ENCODE data around the gene DIP2C.
A peak's percentile ranks its signal among the peaks of the same experiment; 100 is the strongest.

DIP2C gene

GRCh38 chr10:728603-729002 is 39.1 kb upstream of the DIP2C start:
- no peak for DNase-seq
- no peak overlapping the region for H2AK5ac ChIP-seq (ENCODE audit: low read length)
- H3K9me3 ChIP-seq (ENCODE audit: insufficient read depth, low read depth, low read length) = peaks cover 6% of the 10 kb centered on the region
- no peak overlapping the region for H3K4ac ChIP-seq (ENCODE audit: low read depth, low read length)
- no peak overlapping the region for H4K8ac ChIP-seq (ENCODE audit: low read depth, low read length)
- no peaks in the 10 kb centered on the region for H3K4me1 ChIP-seq (ENCODE audit: control insufficient read depth in 1 of 2, insufficient read depth in 2 of 2, low read length in 2 of 2)
- H3K79me1 ChIP-seq (ENCODE audit: low read length) = no peaks in the 10 kb centered on the region
- WGBS (ENCODE audit: extremely low coverage, insufficient coverage, insufficient read length) = no CpG with 5 or more reads among the region's 8 CpGs
- no peaks in the 10 kb centered on the region for H3K36me3 ChIP-seq (ENCODE audit: control insufficient read depth in 1 of 2, insufficient read depth in 2 of 2, low read length in 2 of 2)
- no peak overlapping the region for H3K9ac ChIP-seq (ENCODE audit: low read length)
- no peak overlapping the region for H4K91ac ChIP-seq (ENCODE audit: low read depth, low read length)
- H2BK120ac ChIP-seq (ENCODE audit: insufficient read depth, low read length, poor library complexity) = no peak overlapping the region
- no peak overlapping the region for H4K12ac ChIP-seq (ENCODE audit: low read depth, low read length)
- H2BK5ac ChIP-seq (ENCODE audit: low read depth, low read length, poor library complexity) = no peak overlapping the region
- H3K79me2 ChIP-seq (ENCODE audit: control insufficient read depth, insufficient read depth, low read length, poor library complexity) = no peaks in the 10 kb centered on the region
- no peak overlapping the region for H2AFZ ChIP-seq (ENCODE audit: insufficient read depth, low read length, poor library complexity)
- H3K18ac ChIP-seq (ENCODE audit: low read length) = no peak overlapping the region
- H3K4me3 ChIP-seq (ENCODE audit: low read depth, low read length) = no peak overlapping the region
- H3K27ac ChIP-seq (ENCODE audit: low read depth, low read length) = no peak overlapping the region
- H3K4me2 ChIP-seq (ENCODE audit: low read length) = no peak overlapping the region
- H3K27me3 ChIP-seq (ENCODE audit: insufficient read depth, low read length) = no peaks in the 10 kb centered on the region
- no peak overlapping the region for H3K23ac ChIP-seq (ENCODE audit: low read length)
- H3K14ac ChIP-seq (ENCODE audit: low read length) = no peak overlapping the region
- no peak overlapping the region for H2BK12ac ChIP-seq (ENCODE audit: low read length)

- no peaks in the 10 kb centered on the region for H3K79me2 ChIP-seq (ENCODE audit: control insufficient read depth, insufficient read depth, low read length, poor library complexity)
- WGBS (ENCODE audit: extremely low coverage, insufficient coverage, insufficient read length) = no CpG with 5 or more reads among the region's 15 CpGs
- H3K18ac ChIP-seq (ENCODE audit: low read length) = no peak overlapping the region
These were observed 37.8 kb upstream of the DIP2C start for GRCh38 chr10:727162-727790.

GRCh38 chr10:725786-726185 is 36.3 kb upstream of the DIP2C start:
- H4K12ac ChIP-seq (ENCODE audit: low read depth, low read length) = no peak overlapping the region
- no peak overlapping the region for H4K91ac ChIP-seq (ENCODE audit: low read depth, low read length)
- no peak overlapping the region for H3K4me2 ChIP-seq (ENCODE audit: low read length)
- peaks cover 6% of the 10 kb centered on the region for H3K9me3 ChIP-seq (ENCODE audit: insufficient read depth, low read depth, low read length)
- no peak overlapping the region for H3K23ac ChIP-seq (ENCODE audit: low read length)
- DNase-seq = peak; percentile 84 to 89
- no peak overlapping the region for H3K4ac ChIP-seq (ENCODE audit: low read depth, low read length)
- no peaks in the 10 kb centered on the region for H3K79me1 ChIP-seq (ENCODE audit: low read length)
- WGBS (ENCODE audit: extremely low coverage, insufficient coverage, insufficient read length) = no CpG with 5 or more reads among the region's 11 CpGs
- H3K79me2 ChIP-seq (ENCODE audit: control insufficient read depth, insufficient read depth, low read length, poor library complexity) = no peaks in the 10 kb centered on the region
- H2BK5ac ChIP-seq (ENCODE audit: low read depth, low read length, poor library complexity) = no peak overlapping the region
- H2BK120ac ChIP-seq (ENCODE audit: insufficient read depth, low read length, poor library complexity) = no peak overlapping the region
- no peaks in the 10 kb centered on the region for H3K4me1 ChIP-seq (ENCODE audit: control insufficient read depth in 1 of 2, insufficient read depth in 2 of 2, low read length in 2 of 2)
- H3K27me3 ChIP-seq (ENCODE audit: insufficient read depth, low read length) = no peaks in the 10 kb centered on the region
- H2AFZ ChIP-seq (ENCODE audit: insufficient read depth, low read length, poor library complexity) = no peak overlapping the region
- H3K9ac ChIP-seq (ENCODE audit: low read length) = no peak overlapping the region
- H3K14ac ChIP-seq (ENCODE audit: low read length) = no peak overlapping the region
- no peak overlapping the region for H2AK5ac ChIP-seq (ENCODE audit: low read length)
- H2BK12ac ChIP-seq (ENCODE audit: low read length) = no peak overlapping the region
- H3K27ac ChIP-seq (ENCODE audit: low read depth, low read length) = no peak overlapping the region
- no peak overlapping the region for H4K8ac ChIP-seq (ENCODE audit: low read depth, low read length)
- H3K4me3 ChIP-seq (ENCODE audit: low read depth, low read length) = no peak overlapping the region
- H3K18ac ChIP-seq (ENCODE audit: low read length) = no peak overlapping the region
- no peaks in the 10 kb centered on the region for H3K36me3 ChIP-seq (ENCODE audit: control insufficient read depth in 1 of 2, insufficient read depth in 2 of 2, low read length in 2 of 2)

More at GRCh38 chr10:727162-727790, 37.8 kb upstream of the DIP2C start:
- peak; percentile 82 to 93 for DNase-seq
- no peak overlapping the region for H3K4me3 ChIP-seq (ENCODE audit: low read depth, low read length)
- no peaks in the 10 kb centered on the region for H3K4me1 ChIP-seq (ENCODE audit: control insufficient read depth in 1 of 2, insufficient read depth in 2 of 2, low read length in 2 of 2)
- no peaks in the 10 kb centered on the region for H3K79me1 ChIP-seq (ENCODE audit: low read length)
- no peak overlapping the region for H3K23ac ChIP-seq (ENCODE audit: low read length)
- no peak overlapping the region for H2BK120ac ChIP-seq (ENCODE audit: insufficient read depth, low read length, poor library complexity)
- H2AK5ac ChIP-seq (ENCODE audit: low read length) = no peak overlapping the region
- no peak overlapping the region for H3K27ac ChIP-seq (ENCODE audit: low read depth, low read length)
- no peak overlapping the region for H2BK12ac ChIP-seq (ENCODE audit: low read length)
- no peak overlapping the region for H2AFZ ChIP-seq (ENCODE audit: insufficient read depth, low read length, poor library complexity)
- H3K14ac ChIP-seq (ENCODE audit: low read length) = no peak overlapping the region
- H3K9me3 ChIP-seq (ENCODE audit: insufficient read depth, low read depth, low read length) = peaks cover 6% of the 10 kb centered on the region
- no peaks in the 10 kb centered on the region for H3K27me3 ChIP-seq (ENCODE audit: insufficient read depth, low read length)
- no peak overlapping the region for H4K91ac ChIP-seq (ENCODE audit: low read depth, low read length)
- H3K4me2 ChIP-seq (ENCODE audit: low read length) = no peak overlapping the region
- no peak overlapping the region for H4K8ac ChIP-seq (ENCODE audit: low read depth, low read length)
- no peak overlapping the region for H2BK5ac ChIP-seq (ENCODE audit: low read depth, low read length, poor library complexity)
- H3K9ac ChIP-seq (ENCODE audit: low read length) = no peak overlapping the region
- no peak overlapping the region for H3K4ac ChIP-seq (ENCODE audit: low read depth, low read length)
- H3K36me3 ChIP-seq (ENCODE audit: control insufficient read depth in 1 of 2, insufficient read depth in 2 of 2, low read length in 2 of 2) = no peaks in the 10 kb centered on the region
- no peak overlapping the region for H4K12ac ChIP-seq (ENCODE audit: low read depth, low read length)

DNA sequence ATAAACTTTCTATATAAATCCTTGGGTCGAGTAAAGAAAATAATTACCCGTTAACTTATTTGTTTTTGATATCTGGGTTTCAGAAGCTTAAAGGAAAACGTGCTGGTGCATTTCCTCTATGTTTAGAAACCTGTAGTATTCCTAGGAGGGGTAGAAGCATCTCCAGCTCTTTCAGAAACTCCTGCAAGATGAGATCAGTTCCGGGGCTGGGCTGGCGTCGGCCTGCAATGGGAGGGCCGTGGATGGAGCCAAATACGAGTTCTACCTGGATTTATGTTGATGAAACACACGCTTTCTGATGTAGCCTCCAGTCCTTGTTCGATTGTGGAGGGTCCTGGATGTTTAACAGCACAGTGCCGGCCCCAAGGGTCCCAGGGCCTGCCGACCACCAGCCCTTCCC is 35.8 kb upstream of the DIP2C start:
- Histone ChIP-seq H3K4ac (ENCODE audit: low read depth, low read length) (no peak overlapping the region), H2AFZ (ENCODE audit: insufficient read depth, low read length, poor library complexity) (no peak overlapping the region), H4K12ac (ENCODE audit: low read depth, low read length) (no peak overlapping the region), H4K91ac (ENCODE audit: low read depth, low read length) (no peak overlapping the region), H3K4me1 (ENCODE audit: control insufficient read depth in 1 of 2, insufficient read depth in 2 of 2, low read length in 2 of 2) (no peaks in the 10 kb centered on the region), H3K79me1 (ENCODE audit: low read length) (no peaks in the 10 kb centered on the region), H2BK5ac (ENCODE audit: low read depth, low read length, poor library complexity) (no peak overlapping the region), H3K4me2 (ENCODE audit: low read length) (no peak overlapping the region), H3K27ac (ENCODE audit: low read depth, low read length) (no peak overlapping the region), H2BK120ac (ENCODE audit: insufficient read depth, low read length, poor library complexity) (no peak overlapping the region), H2AK5ac (ENCODE audit: low read length) (no peak overlapping the region), H3K23ac (ENCODE audit: low read length) (no peak overlapping the region), H3K18ac (ENCODE audit: low read length) (no peak overlapping the region), H3K14ac (ENCODE audit: low read length) (no peak overlapping the region), H2BK12ac (ENCODE audit: low read length) (no peak overlapping the region), H3K9ac (ENCODE audit: low read length) (no peak overlapping the region), H4K8ac (ENCODE audit: low read depth, low read length) (no peak overlapping the region), H3K9me3 (ENCODE audit: insufficient read depth, low read depth, low read length) (peaks cover 6% of the 10 kb centered on the region), H3K36me3 (ENCODE audit: control insufficient read depth in 1 of 2, insufficient read depth in 2 of 2, low read length in 2 of 2) (no peaks in the 10 kb centered on the region), H3K4me3 (ENCODE audit: low read depth, low read length) (no peak overlapping the region), H3K27me3 (ENCODE audit: insufficient read depth, low read length) (no peaks in the 10 kb centered on the region), H3K79me2 (ENCODE audit: control insufficient read depth, insufficient read depth, low read length, poor library complexity) (no peaks in the 10 kb centered on the region)
- no peak for DNase-seq
- WGBS (ENCODE audit: extremely low coverage, insufficient coverage, insufficient read length) = no CpG with 5 or more reads among the region's 12 CpGs

All from trophoblast cell (in vitro differentiated cells and primary cell).